NCI-H526 (cell line): ENCODE results near the gene CASZ1.

ENCODE experiments used
- DNase-seq, 2 experiments: peaks; one replicate each; lab custom pipeline; 2025; lab: John Stamatoyannopoulos, UW

The CASZ1 gene

DNA sequence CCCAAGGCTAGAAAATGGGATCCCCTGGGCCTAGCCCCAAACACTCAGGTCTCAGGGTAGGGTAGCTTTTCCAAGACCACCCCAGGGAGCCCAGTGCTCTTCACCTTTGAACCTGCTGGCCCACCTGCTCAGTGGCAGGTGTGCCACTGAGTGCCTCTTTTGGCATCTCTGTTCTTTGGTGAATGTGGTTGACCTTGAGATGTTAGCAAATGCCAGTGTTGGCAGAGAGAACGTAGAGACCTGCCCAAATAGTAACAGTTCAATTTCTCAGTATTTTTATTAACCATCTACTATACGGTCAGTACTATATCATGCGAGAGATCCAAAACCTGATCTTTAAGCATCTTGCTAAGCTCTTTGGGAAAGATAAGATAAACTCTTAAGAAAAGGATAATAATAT, 193.5 kb downstream of the CASZ1 start:
- no peak for DNase-seq

DNA sequence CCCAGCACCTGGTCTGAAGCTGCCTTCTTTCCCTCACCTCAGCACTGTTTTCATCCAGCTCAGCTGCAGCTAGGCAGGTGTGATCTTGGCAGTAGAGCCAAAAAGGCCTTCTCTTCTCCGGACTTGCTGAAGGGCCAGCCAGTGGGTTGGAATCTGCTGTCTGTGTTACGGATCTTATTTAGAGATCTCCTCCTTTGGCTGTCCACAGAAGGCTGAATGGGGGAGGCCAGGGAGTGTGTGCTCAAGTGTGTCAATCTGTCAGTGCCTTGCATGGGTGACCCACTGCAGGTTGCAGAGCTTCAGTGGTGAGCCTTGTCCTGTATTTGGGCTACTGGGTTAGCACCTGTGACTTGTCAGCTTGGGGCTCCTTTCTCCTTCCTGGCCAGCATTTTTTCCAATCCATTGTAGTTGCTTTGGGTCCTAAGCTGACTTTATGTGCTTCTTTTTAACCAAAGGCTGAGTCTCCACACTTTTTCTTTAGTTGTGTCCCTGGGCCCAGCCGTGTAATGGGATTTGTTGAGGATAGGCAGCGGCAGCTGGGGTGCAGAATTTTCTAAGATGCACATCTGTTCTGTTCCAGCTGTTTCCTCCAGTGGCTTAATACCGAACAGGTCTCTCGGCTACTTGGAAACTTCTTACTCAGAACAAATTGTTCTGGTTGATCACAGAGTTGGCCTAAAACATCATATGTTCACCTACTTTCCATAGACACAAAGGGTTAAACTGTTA, 194.9 kb downstream of the CASZ1 start:
- no peak for DNase-seq

DNA sequence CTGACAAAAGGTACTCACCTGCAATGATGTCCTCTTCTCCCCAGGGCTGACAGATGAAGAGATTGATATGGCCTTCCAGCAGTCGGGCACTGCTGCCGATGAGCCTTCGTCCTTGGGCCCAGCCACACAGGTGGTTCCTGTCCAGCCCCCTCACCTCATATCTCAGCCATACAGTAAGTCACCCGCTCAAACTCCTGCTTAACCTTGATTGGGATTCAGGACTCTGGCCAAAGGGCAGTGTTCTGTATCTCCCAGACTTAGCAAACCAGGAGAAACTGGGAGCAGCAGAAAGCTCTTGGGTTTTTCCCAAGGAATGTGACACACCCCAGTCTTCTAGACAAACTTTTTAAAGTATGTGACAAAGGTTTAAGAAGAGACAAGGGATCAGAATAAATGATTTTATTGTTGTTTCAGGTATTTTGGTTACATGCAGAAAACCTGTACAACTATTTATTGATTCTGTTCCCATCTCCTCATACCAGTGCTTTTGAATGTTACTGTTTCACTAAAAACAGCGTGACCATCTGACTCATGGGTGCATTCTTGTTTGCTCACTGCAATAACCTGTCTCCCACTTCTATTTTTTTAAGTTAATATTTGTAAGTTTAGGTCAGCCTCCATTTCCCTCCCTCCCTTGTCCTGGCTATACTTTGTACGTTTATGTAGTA, 197.1 kb downstream of the CASZ1 start:
- no peak for DNase-seq

DNA sequence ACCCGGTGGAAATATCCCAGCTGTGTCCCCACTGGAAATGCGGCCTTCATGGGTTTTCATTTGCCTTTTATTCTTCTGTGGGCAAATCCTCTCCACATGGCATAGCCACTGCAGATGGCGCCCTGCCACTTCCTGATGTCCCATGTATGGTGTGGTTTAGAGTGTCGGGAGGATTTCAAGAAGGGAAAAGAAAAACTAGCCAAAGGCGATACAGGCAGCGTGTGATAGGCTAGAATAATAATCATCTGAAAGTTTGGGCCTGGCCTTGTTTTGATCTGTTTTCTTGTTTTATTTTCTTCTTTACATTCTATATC, 198.1 kb downstream of the CASZ1 start:
- peak in 1 of 2 experiments; percentile 43 for DNase-seq

DNA sequence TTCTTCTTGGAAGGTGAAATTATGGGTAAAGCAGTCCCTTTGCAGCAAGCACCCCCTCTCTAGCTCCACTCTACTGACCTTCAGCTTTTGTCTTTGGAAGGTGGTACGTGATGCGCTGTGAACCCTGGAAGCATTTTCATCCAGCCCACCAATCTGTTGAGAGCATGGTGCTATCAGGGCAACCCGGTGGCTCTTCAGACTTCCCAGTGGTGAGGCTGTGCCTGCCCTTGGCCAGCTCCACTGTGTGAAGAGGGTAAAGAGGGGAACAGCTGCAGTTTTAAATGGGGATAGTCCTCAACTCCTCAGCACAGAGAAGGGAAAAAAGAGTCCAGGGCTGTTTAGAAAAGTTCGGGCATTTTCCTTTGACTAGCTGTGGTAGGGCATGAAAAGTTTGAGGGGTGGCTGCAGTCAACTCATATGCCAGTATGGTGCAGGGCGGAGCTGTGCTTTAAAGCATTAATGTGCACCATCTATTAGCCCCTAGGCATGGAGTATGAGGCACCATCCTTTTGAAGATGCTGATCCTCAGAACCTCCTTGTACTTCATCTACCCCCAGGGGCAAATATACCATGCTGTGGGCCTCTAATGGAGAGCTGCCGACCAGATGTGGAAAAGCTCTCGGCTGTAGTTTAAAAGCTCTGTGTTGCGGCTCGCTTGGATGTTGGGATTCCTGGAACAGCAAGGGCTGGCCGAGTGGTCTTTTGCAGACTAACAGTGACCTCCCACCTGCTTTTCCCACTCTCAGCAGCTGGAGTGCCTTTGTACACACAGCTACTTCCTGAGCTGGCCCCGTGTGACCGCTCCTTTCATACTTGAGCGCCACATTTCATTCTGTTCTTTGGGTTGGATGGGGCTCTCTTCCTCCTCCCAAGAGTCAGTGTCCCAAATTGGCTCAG, 198.7 kb downstream of the CASZ1 start:
- no peak for DNase-seq

DNA sequence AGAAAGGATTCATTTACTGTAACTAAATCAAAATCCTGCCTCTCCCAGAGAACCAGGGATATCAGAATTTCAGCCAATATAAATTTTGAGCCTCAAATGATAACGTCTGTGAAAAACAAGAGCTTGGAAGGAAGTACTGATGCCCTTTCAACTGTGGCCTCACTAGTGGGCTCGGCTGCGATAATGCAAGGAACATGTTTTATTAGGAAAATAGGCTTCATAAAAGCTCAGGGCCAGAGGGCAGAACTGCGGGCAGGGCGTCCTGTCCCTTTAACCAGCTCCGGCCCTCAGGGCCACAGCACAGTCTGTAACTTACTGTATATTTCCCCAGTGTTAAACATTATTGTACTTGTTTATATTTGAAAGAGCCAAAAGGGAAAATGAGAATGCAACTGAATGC, 199.7 kb downstream of the CASZ1 start:
- peak in 1 of 2 experiments; percentile 28 for DNase-seq

DNA sequence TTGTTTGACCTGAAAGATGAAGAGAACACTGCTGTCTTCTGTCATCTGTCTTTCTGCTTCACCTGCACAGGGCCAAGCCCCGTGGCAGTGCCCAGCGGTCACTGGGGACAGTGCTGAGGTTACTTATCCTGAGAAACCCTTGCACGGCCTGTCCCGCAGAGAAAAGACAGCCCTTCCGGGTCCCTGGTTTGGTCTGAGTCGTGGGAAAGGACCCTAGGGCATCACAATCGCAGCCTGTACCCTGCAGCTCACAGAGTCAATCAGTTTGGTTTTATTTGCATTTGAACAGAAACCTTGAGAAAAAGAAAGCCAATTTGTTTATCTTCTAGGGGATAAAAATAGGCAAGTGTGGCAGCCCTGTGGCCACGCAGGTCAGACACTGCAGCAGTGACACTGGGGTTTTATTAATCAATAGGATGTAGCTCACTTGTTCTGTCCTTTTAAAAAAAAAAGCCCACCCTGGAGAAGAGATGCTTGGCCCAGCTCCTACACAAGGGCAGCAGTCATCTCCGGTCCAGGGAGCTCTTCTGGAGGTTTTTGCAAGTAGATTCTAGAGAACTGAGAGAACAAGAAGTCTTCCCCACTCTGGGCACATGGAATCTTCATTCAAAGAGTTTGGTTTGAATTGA, 201.7 kb downstream of the CASZ1 start:
- peak in 1 of 2 experiments; percentile 58 for DNase-seq

DNA sequence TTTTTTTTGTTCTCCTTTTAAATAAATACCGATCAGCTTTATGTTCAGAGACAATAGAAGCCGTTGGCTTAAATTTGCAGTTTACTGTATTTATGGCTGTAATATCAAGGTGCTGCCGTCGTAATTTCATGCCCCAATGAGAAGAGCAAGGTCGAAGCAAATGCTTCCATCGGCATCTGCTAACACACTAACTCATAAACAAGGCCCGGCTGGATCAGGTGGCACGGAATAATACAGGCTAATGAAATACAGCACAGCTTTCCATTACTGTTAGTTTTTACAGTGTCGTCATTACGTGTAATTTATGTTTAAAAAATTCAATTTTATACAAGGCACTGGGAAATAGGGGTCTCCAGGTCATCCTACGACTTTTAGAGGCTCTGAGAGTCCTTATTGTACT, 202.7 kb downstream of the CASZ1 start:
- peak in 1 of 2 experiments; percentile 59 for DNase-seq

DNA sequence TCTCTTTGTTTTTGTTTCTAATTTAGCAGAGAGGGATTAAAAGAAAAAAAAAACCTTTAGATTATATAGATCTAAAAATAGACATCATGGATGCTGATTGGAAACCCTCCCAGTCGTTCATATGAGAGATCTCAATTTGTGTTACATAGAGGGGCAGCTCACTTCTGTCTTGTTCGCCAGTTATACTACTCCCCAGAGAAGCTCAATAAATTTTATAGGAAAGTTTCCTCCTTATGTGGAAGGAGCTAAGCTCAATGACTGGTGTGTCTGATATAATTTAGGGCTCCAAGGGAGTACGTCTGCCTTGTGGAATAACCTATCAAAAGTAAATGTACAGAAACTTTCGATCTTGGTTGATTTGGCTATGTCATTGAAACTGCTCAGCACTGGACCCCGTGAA, 204.1 kb downstream of the CASZ1 start:
- peak in 1 of 2 experiments; percentile 8 for DNase-seq

DNA sequence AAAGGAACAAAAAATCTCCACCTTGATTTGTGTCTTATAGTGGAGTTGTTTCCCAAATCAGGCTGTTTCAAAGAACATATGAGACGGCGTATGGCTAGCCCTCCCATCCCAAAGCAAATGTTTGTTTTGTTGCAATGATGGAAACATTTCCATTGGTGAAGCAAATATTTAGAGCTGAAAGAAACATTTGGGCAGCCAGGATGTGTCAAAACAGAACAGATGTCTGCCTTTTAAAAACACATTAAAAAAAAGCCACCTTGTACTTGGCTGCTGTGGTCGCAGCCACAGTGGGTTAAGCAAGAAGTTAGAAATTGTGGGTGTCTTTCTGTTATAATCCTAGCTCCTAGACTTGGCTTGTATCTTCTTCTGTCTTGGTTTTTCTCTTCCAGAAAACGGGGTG, 205.4 kb downstream of the CASZ1 start:
- DNase-seq, result no peak

DNA sequence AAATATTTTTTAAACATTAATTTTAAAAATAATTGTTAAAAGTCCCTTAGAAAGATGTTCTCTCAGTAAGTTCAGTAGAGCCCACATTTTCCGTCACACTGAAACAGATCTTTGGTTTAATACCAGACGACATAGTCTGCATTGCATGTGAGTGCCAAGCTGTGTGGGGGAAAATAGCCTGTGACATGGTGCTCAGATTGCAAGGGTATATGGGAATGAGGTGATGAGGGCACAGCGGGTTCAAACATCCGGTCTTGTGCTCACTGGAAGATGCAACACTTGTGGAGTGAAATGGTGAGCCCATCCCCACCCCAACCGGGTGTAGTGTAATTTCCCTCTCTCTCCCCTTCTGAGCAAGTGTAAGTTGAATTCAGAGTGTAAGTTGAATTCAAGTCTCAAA, 207.4 kb downstream of the CASZ1 start:
- no peak for DNase-seq

DNA sequence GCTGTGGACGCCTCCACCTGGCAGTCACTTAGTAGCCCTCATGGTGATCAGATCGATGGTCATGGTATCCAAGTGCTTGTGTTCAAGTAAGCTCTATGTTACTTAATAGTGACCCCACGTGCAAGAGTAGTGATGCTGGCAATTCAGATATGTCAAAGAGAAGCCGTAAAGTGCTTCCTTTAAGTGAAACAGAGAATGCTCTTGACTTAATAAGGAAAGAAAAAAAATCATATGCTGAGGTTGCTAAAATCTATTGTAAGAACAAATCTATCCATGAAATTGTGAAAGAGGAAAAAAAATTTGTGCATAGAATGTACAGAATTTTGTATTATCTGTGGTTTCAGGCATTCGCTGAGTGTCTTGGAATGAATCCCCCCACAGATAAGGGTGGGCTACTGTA, 207.8 kb downstream of the CASZ1 start:
- no peak for DNase-seq
